DND-41 (cell line): ENCODE measurements around the gene KIF26A.

Experiments used
- ATAC-seq: fragments of 200-7000 bp; cut with Tn5 transposase; 3 replicates; pipeline ENCODE4 v1.9.1; 2021; ENCODE audit warnings: low read depth; ENCODE audit not compliant: insufficient read depth
- DNase-seq: peaks from one replicate; pipeline ENCODE4 v3.0.0-alpha.2; 2020
- H2AFZ ChIP-seq: 2 replicates; pipeline ENCODE4 v1.6.0; 2012; ENCODE audit warnings: low read depth, low read length
- H3K27ac ChIP-seq: 2 replicates; pipeline ENCODE4 v1.5.1; 2012; ENCODE audit warnings: low read length, inconsistent platforms
- H3K27me3 ChIP-seq: fragments of 200-600 bp; sonication (generic); 2 replicates; pipeline ENCODE4 v1.6.0; 2012; ENCODE audit warnings: low read length, mild to moderate bottlenecking, inconsistent platforms; ENCODE audit not compliant: insufficient read depth, poor library complexity
- H3K36me3 ChIP-seq: 2 replicates; pipeline ENCODE4 v1.5.1; 2012; ENCODE audit warnings: low read length, inconsistent platforms; ENCODE audit not compliant: insufficient read depth
- H3K4me1 ChIP-seq: 2 replicates; pipeline ENCODE4 v1.5.1; 2012; ENCODE audit warnings: mild to moderate bottlenecking, low read length; ENCODE audit not compliant: insufficient read depth
- H3K4me2 ChIP-seq: 2 replicates; pipeline ENCODE4 v1.6.0; 2012; ENCODE audit warnings: mild to moderate bottlenecking, moderate library complexity, low read length, inconsistent platforms; ENCODE audit not compliant: insufficient read depth
- H3K4me3 ChIP-seq, 2 experiments: fragments of 200-600 bp in 1 of 2; shearing (Covaris generic) in 1 of 2; 2 replicates each; pipeline ENCODE4 v1.5.1; 2012 to 2016; ENCODE audit warnings: inconsistent platforms in 2 of 2, low read length in 2 of 2, mild to moderate bottlenecking in 2 of 2, low read depth in 1 of 2, moderate library complexity in 1 of 2
- H3K79me2 ChIP-seq: 2 replicates; pipeline ENCODE4 v1.6.0; 2012; ENCODE audit warnings: low read length, inconsistent platforms; ENCODE audit not compliant: insufficient read depth
- H3K9ac ChIP-seq: 2 replicates; pipeline ENCODE4 v1.6.0; 2012; ENCODE audit warnings: low read depth, mild to moderate bottlenecking, inconsistent platforms, low read length, moderate library complexity
- H3K9me3 ChIP-seq: 2 replicates; pipeline ENCODE4 v1.5.1; 2012; ENCODE audit warnings: low read length, moderate library complexity, mild to moderate bottlenecking, inconsistent platforms; ENCODE audit not compliant: insufficient read depth, severe bottlenecking
- H4K20me1 ChIP-seq: 2 replicates; pipeline ENCODE4 v1.6.0; 2012; ENCODE audit warnings: low read length; ENCODE audit not compliant: insufficient read depth
- CTCF ChIP-seq: IDR thresholded peaks from 2 replicates; pipeline ENCODE4 v1.5.1; 2012; ENCODE audit warnings: borderline replicate concordance, low read length, moderate library complexity, mild to moderate bottlenecking; ENCODE audit not compliant: poor library complexity, severe bottlenecking; ENCODE audit errors: extremely low read depth
- EZH2 ChIP-seq: IDR thresholded peaks from 3 replicates; pipeline ENCODE4 v1.6.1; 2012; ENCODE audit warnings: borderline replicate concordance, low read depth, mild to moderate bottlenecking, moderate library complexity, low read length, inconsistent platforms; ENCODE audit not compliant: severe bottlenecking

Gene KIF26A

GRCh38 chr14:104195878-104196277 lies 57.5 kb downstream of the KIF26A start:
- Histone ChIP-seq H3K79me2 (no peaks in the 10 kb centered on the region), H3K27me3 (no peaks in the 10 kb centered on the region), H2AFZ (no peak overlapping the region), H3K4me2 (no peak overlapping the region), H4K20me1 (peaks cover 7% of the 10 kb centered on the region), H3K4me3 (no peak overlapping the region), H3K4me1 (no peaks in the 10 kb centered on the region), H3K9ac (no peak overlapping the region), H3K9me3 (no peaks in the 10 kb centered on the region), H3K36me3 (no peaks in the 10 kb centered on the region), H3K27ac (no peak overlapping the region)
- ATAC-seq (no peak), DNase-seq (no peak)
- TF ChIP-seq EZH2 (no peak), CTCF (no peak)

GRCh38 chr14:104196461-104197140 lies 58.2 kb downstream of the KIF26A start:
- DNase-seq, result no peak
- H3K36me3 ChIP-seq, result no peaks in the 10 kb centered on the region

GRCh38 chr14:104197449-104198247 lies 59.3 kb downstream of the KIF26A start:
- Histone ChIP-seq H3K27ac (no peak overlapping the region), H3K9me3 (no peaks in the 10 kb centered on the region), H3K9ac (no peak overlapping the region), H3K27me3 (no peaks in the 10 kb centered on the region), H3K4me1 (no peaks in the 10 kb centered on the region), H3K4me2 (no peak overlapping the region), H3K36me3 (no peaks in the 10 kb centered on the region), H3K79me2 (no peaks in the 10 kb centered on the region), H3K4me3 (no peak overlapping the region), H4K20me1 (no peaks in the 10 kb centered on the region), H2AFZ (no peak overlapping the region)
- ATAC-seq, result no peak
- TF ChIP-seq EZH2 (no peak), CTCF (no peak)
- DNase-seq, result no peak

More at GRCh38 chr14:104196461-104197140, 58.2 kb downstream of the KIF26A start:
- ATAC-seq, result no peak
- H3K27me3 ChIP-seq, result no peaks in the 10 kb centered on the region
- no peaks in the 10 kb centered on the region for H3K4me1 ChIP-seq
- H3K27ac ChIP-seq, result no peak overlapping the region
- H3K9ac ChIP-seq, result no peak overlapping the region
- no peaks in the 10 kb centered on the region for H3K9me3 ChIP-seq
- no peak for TF ChIP-seq EZH2
- TF ChIP-seq CTCF, result no peak
- H3K4me3 ChIP-seq, result no peak overlapping the region
- H2AFZ ChIP-seq, result no peak overlapping the region
- no peak overlapping the region for H3K4me2 ChIP-seq
- H4K20me1 ChIP-seq, result peaks cover 5% of the 10 kb centered on the region
- H3K79me2 ChIP-seq, result no peaks in the 10 kb centered on the region
